Measurements from ENCODE around the gene SELPLG. TPM values are rescaled to one million over a fixed set of nuclear protein-coding genes. Genes with fewer than 3 reads are reported as not detected.

Gene SELPLG
- 1.6 TPM for total RNA-seq

GRCh38 chr12:108633534-108634248 lies at the start of gene SELPLG:
TSS of gene SELPLG (minus strand) at chr12:108633894. CDS start at chr12:108624307, 9,587 bp downstream.

GRCh38 chr12:108597559-108598471 lies 35.9 kb downstream of the SELPLG start, which contains the start of gene TMEM119:
TSS of gene TMEM119 (minus strand) at chr12:108598084. CDS start at chr12:108592383, 5,701 bp downstream.

Small RNA genes within 50 kb of the gene (small RNA-seq; reads per million reads assigned to genes)
- not detected for gene RNU7-169P (ENCODE audit: low replicate concordance)

Other genes with a start within 250 kb of the SELPLG start
- gene FICD, start 118.6 kb downstream of the SELPLG start, total RNA-seq = 5.3 TPM
- 129 TPM for gene SART3, start 72.7 kb downstream of the SELPLG start, total RNA-seq
- gene ISCU, start 71.3 kb downstream of the SELPLG start, total RNA-seq = 45.4 TPM
- gene TMEM119, start 35.8 kb downstream of the SELPLG start, total RNA-seq = 0.94 TPM
- gene CORO1C, start 97.6 kb upstream of the SELPLG start, total RNA-seq = 221 TPM
- 10.6 TPM for gene SSH1, start 223.7 kb upstream of the SELPLG start, total RNA-seq
- gene DAO, start 246.2 kb upstream of the SELPLG start, total RNA-seq = not detected

Data from parietal lobe (tissue), 2 donors.